Measurements from ENCODE around the gene PTGS2.
A peak's percentile ranks its signal among the peaks of the same experiment; 100 is the strongest.

Gene PTGS2

DNA sequence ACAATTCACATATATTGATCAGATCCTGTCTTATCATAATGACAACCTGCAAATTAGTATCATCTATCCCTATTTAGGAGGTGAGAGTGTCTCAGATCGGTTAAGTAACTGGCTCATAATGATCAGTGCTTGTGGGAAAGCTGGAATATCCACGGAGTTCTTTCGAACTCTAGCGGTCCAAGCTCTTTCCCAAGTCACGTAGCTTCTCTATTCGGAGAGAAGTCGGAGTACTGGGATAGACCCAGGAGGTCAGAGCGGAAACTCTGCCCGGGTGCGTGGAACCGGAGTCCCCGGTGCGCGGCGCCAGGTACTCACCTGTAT is 339 bp downstream of the PTGS2 start:
- Histone ChIP-seq H2BK12ac (ENCODE audit: low read length in 2 of 2) (no peak overlapping the region), H2BK5ac (ENCODE audit: low read depth, low read length, poor library complexity, severe bottlenecking) (no peak overlapping the region), H3K4me2 (ENCODE audit: low read length, poor library complexity, severe bottlenecking) (peak overlapping the region; percentile 98), H3K27me3 (ENCODE audit: control insufficient read depth in 1 of 2, insufficient read depth in 1 of 2, low read length in 2 of 2) (no peaks in the 10 kb centered on the region), H3K27ac (ENCODE audit: low read length, poor library complexity, severe bottlenecking) (no peak overlapping the region), H3K23ac (ENCODE audit: low read length in 2 of 2) (no peak overlapping the region), H4K8ac (ENCODE audit: low read length) (peak overlapping the region; percentile 37), H3K18ac (ENCODE audit: low read depth in 1 of 2, low read length in 2 of 2) (peak overlapping the region; percentile 83 to 94), H2BK120ac (ENCODE audit: low read depth, low read length) (no peak overlapping the region), H3K36me3 (ENCODE audit: control insufficient read depth in 1 of 2, insufficient read depth in 2 of 2, low read depth in 1 of 2, low read length in 2 of 2) (peaks cover 1 to 20% of the 10 kb centered on the region in 2 experiments), H3K9me3 (ENCODE audit: control insufficient read depth, low read length) (no peaks in the 10 kb centered on the region), H3K4ac (ENCODE audit: low read depth in 1 of 2, low read length in 2 of 2) (peak overlapping the region; percentile 51 to 87), H2AFZ (ENCODE audit: low read depth, low read length) (peak overlapping the region; percentile 96), H3K14ac (ENCODE audit: low read length in 2 of 2) (peak overlapping the region in 1 of 2 experiments; percentile 96), H2AK5ac (ENCODE audit: low read length, severe bottlenecking) (no peak overlapping the region), H3K79me1 (replicated peaks; ENCODE audit: low read length, poor library complexity, severe bottlenecking) (no peaks in the 10 kb centered on the region), H4K91ac (ENCODE audit: low read length) (no peak overlapping the region), H3K4me1 (ENCODE audit: control insufficient read depth, insufficient read depth, low read depth, low read length) (no peaks in the 10 kb centered on the region), H3K9ac (ENCODE audit: low read length) (peak overlapping the region; percentile 97), H2BK15ac (ENCODE audit: low read depth, poor library complexity, severe bottlenecking) (no peak overlapping the region), H3K4me3 (ENCODE audit: insufficient read depth in 1 of 2, low read depth in 1 of 2, low read length in 2 of 2) (peak overlapping the region; percentile 79 to 89)
- 3% methylated on average over 15 of the region's 15 CpGs for WGBS
- DNase-seq, result no peak

DNA sequence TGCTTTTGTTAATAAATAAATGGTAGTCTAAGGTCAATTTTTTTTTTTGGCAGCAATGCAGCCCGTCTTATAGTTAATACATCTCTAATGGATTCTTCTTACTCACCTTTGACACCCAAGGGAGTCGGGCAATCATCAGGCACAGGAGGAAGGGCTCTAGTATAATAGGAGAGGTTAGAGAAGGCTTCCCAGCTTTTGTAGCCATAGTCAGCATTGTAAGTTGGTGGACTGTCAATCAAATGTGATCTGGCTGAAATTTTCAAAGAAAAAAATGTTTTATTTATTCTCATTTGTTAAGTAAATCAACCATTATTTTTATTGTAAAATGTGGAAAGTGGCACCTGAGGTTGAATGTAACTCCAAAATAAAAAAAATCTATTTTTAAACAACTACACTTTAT is 2.1 kb downstream of the PTGS2 start:
- H3K9me3 ChIP-seq (ENCODE audit: control insufficient read depth, low read length), result no peaks in the 10 kb centered on the region
- no peak overlapping the region for H3K4me2 ChIP-seq (ENCODE audit: low read length, poor library complexity, severe bottlenecking)
- no peak overlapping the region for H2BK120ac ChIP-seq (ENCODE audit: low read depth, low read length)
- H3K18ac ChIP-seq (ENCODE audit: low read depth in 1 of 2, low read length in 2 of 2), result no peak overlapping the region
- H2AK5ac ChIP-seq (ENCODE audit: low read length, severe bottlenecking), result no peak overlapping the region
- no peak overlapping the region for H3K4ac ChIP-seq (ENCODE audit: low read depth in 1 of 2, low read length in 2 of 2)
- no peak overlapping the region for H3K4me3 ChIP-seq (ENCODE audit: insufficient read depth in 1 of 2, low read depth in 1 of 2, low read length in 2 of 2)
- H4K91ac ChIP-seq (ENCODE audit: low read length), result no peak overlapping the region
- no peak overlapping the region for H3K9ac ChIP-seq (ENCODE audit: low read length)
- H3K23ac ChIP-seq (ENCODE audit: low read length in 2 of 2), result no peak overlapping the region
- no peak overlapping the region for H2BK12ac ChIP-seq (ENCODE audit: low read length in 2 of 2)
- H3K14ac ChIP-seq (ENCODE audit: low read length in 2 of 2), result no peak overlapping the region
- no peak overlapping the region for H3K27ac ChIP-seq (ENCODE audit: low read length, poor library complexity, severe bottlenecking)
- no peak for DNase-seq
- no peak overlapping the region for H2BK5ac ChIP-seq (ENCODE audit: low read depth, low read length, poor library complexity, severe bottlenecking)
- H2AFZ ChIP-seq (ENCODE audit: low read depth, low read length), result no peak overlapping the region
- WGBS, result no CpG with 5 or more reads among the region's 2 CpGs
- peaks cover 7 to 35% of the 10 kb centered on the region in 2 experiments for H3K36me3 ChIP-seq (ENCODE audit: control insufficient read depth in 1 of 2, insufficient read depth in 2 of 2, low read depth in 1 of 2, low read length in 2 of 2)
- no peak overlapping the region for H4K8ac ChIP-seq (ENCODE audit: low read length)
- H3K79me1 ChIP-seq (replicated peaks; ENCODE audit: low read length, poor library complexity, severe bottlenecking), result no peaks in the 10 kb centered on the region
- no peaks in the 10 kb centered on the region for H3K27me3 ChIP-seq (ENCODE audit: control insufficient read depth in 1 of 2, insufficient read depth in 1 of 2, low read length in 2 of 2)
- no peaks in the 10 kb centered on the region for H3K4me1 ChIP-seq (ENCODE audit: control insufficient read depth, insufficient read depth, low read depth, low read length)
- H2BK15ac ChIP-seq (ENCODE audit: low read depth, poor library complexity, severe bottlenecking), result no peak overlapping the region

DNA sequence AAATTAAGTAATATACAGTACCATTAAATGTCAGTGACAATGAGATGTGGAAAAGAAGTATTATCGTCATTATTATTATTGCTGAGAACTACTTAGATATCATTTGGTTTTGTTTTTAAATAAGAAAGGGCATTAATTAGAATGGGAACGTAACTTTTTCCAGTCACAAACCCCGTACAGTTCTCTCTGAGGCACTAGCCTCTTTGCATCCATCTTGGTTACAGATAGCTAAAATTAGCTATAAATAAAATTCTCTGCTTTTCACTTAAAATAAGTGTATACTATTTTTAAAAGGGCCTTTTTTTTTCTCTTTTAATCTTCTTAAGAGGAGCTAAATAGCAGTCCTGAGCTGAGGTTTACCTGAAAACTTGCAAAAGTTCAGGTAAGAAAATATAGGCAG is 7.6 kb downstream of the PTGS2 start:
- H3K18ac ChIP-seq (ENCODE audit: low read depth in 1 of 2, low read length in 2 of 2), result no peak overlapping the region
- no peaks in the 10 kb centered on the region for H3K27me3 ChIP-seq (ENCODE audit: control insufficient read depth in 1 of 2, insufficient read depth in 1 of 2, low read length in 2 of 2)
- no peaks in the 10 kb centered on the region for H3K79me1 ChIP-seq (replicated peaks; ENCODE audit: low read length, poor library complexity, severe bottlenecking)
- H2BK15ac ChIP-seq (ENCODE audit: low read depth, poor library complexity, severe bottlenecking), result no peak overlapping the region
- no peaks in the 10 kb centered on the region for H3K9me3 ChIP-seq (ENCODE audit: control insufficient read depth, low read length)
- no peak overlapping the region for H2BK12ac ChIP-seq (ENCODE audit: low read length in 2 of 2)
- H2AFZ ChIP-seq (ENCODE audit: low read depth, low read length), result no peak overlapping the region
- H2BK120ac ChIP-seq (ENCODE audit: low read depth, low read length), result no peak overlapping the region
- peaks cover 7 to 46% of the 10 kb centered on the region in 2 experiments for H3K36me3 ChIP-seq (ENCODE audit: control insufficient read depth in 1 of 2, insufficient read depth in 2 of 2, low read depth in 1 of 2, low read length in 2 of 2)
- no peak overlapping the region for H2AK5ac ChIP-seq (ENCODE audit: low read length, severe bottlenecking)
- no peak overlapping the region for H3K4me3 ChIP-seq (ENCODE audit: insufficient read depth in 1 of 2, low read depth in 1 of 2, low read length in 2 of 2)
- no peak overlapping the region for H3K27ac ChIP-seq (ENCODE audit: low read length, poor library complexity, severe bottlenecking)
- H4K8ac ChIP-seq (ENCODE audit: low read length), result no peak overlapping the region
- H3K14ac ChIP-seq (ENCODE audit: low read length in 2 of 2), result no peak overlapping the region
- H4K91ac ChIP-seq (ENCODE audit: low read length), result no peak overlapping the region
- no peak overlapping the region for H3K4ac ChIP-seq (ENCODE audit: low read depth in 1 of 2, low read length in 2 of 2)
- H3K4me2 ChIP-seq (ENCODE audit: low read length, poor library complexity, severe bottlenecking), result no peak overlapping the region
- no CpG with 5 or more reads among the region's 3 CpGs for WGBS
- H2BK5ac ChIP-seq (ENCODE audit: low read depth, low read length, poor library complexity, severe bottlenecking), result no peak overlapping the region
- no peak overlapping the region for H3K9ac ChIP-seq (ENCODE audit: low read length)
- DNase-seq, result no peak
- H3K4me1 ChIP-seq (ENCODE audit: control insufficient read depth, insufficient read depth, low read depth, low read length), result no peaks in the 10 kb centered on the region
- no peak overlapping the region for H3K23ac ChIP-seq (ENCODE audit: low read length in 2 of 2)

DNA sequence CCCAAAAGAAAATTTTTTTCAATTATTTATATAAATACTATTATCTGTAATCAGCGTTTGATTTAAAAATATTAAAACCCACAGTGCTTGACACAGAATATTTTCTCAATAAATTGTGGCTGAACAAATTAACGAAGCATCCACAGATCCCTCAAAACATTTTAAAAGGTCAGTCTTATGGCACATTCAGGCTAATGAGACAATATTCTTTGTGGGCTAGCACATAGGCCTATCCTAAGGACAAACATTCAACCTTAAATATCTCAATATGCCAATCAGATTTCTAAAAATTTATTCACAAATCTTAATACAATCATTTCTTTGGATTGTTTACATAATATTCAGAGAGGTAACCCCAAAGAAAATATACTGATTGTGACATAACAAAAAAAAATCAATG is 8.1 kb downstream of the PTGS2 start:
- Histone ChIP-seq H3K9me3 (ENCODE audit: control insufficient read depth, low read length) (no peaks in the 10 kb centered on the region), H3K4me1 (ENCODE audit: control insufficient read depth, insufficient read depth, low read depth, low read length) (no peaks in the 10 kb centered on the region), H4K8ac (ENCODE audit: low read length) (no peak overlapping the region)

More for the DNA sequence above, 8.1 kb downstream of the PTGS2 start:
- Histone ChIP-seq H3K4me3 (ENCODE audit: insufficient read depth in 1 of 2, low read depth in 1 of 2, low read length in 2 of 2) (no peak overlapping the region), H2AFZ (ENCODE audit: low read depth, low read length) (no peak overlapping the region), H3K4ac (ENCODE audit: low read depth in 1 of 2, low read length in 2 of 2) (no peak overlapping the region), H2BK5ac (ENCODE audit: low read depth, low read length, poor library complexity, severe bottlenecking) (no peak overlapping the region), H3K14ac (ENCODE audit: low read length in 2 of 2) (no peak overlapping the region), H2BK12ac (ENCODE audit: low read length in 2 of 2) (no peak overlapping the region), H3K23ac (ENCODE audit: low read length in 2 of 2) (no peak overlapping the region), H2BK120ac (ENCODE audit: low read depth, low read length) (no peak overlapping the region), H3K79me1 (replicated peaks; ENCODE audit: low read length, poor library complexity, severe bottlenecking) (no peaks in the 10 kb centered on the region), H3K36me3 (ENCODE audit: control insufficient read depth in 1 of 2, insufficient read depth in 2 of 2, low read depth in 1 of 2, low read length in 2 of 2) (peaks cover 7 to 41% of the 10 kb centered on the region in 2 experiments), H3K27ac (ENCODE audit: low read length, poor library complexity, severe bottlenecking) (no peak overlapping the region), H3K27me3 (ENCODE audit: control insufficient read depth in 1 of 2, insufficient read depth in 1 of 2, low read length in 2 of 2) (no peaks in the 10 kb centered on the region), H3K4me2 (ENCODE audit: low read length, poor library complexity, severe bottlenecking) (no peak overlapping the region), H2BK15ac (ENCODE audit: low read depth, poor library complexity, severe bottlenecking) (no peak overlapping the region), H3K9ac (ENCODE audit: low read length) (no peak overlapping the region), H3K18ac (ENCODE audit: low read depth in 1 of 2, low read length in 2 of 2) (no peak overlapping the region), H2AK5ac (ENCODE audit: low read length, severe bottlenecking) (no peak overlapping the region), H4K91ac (ENCODE audit: low read length) (no peak overlapping the region)
- WGBS, result 93% methylated on average over 2 of the region's 2 CpGs
- peak; percentile 10 for DNase-seq

All from mesenchymal stem cell (in vitro differentiated cells and primary cell).